GM18507 (cell line): ENCODE results near the gene POU5F1.
"Not testable (repeated sequence)": the region's sequence is repeated elsewhere in the genome, so short reads cannot be mapped to it uniquely, and the experiment has no call there.

Experiments
- DNase-seq: peaks from one replicate; pipeline ENCODE4 v3.0.0; 2011; ENCODE audit warnings: low read depth; ENCODE audit not compliant: insufficient read length; ENCODE audit errors: extremely low spot score
- FAIRE-seq: peaks from 2 replicates; lab custom pipeline; 2011; peaks lifted over from hg19 to GRCh38; lab: Jason Lieb, UNC

The POU5F1 gene

GRCh38 chr6:31170600-31170881 lies at the start of gene POU5F1:
Gene POU5F1 (minus strand): TSS chr6:31170682. CDS start chr6:31170620, 62 bp downstream.
- DNase-seq (no peak), FAIRE-seq (no peak)

- DNase-seq (no peak), FAIRE-seq (no peak)
Observed at GRCh38 chr6:31216208-31216898, 45.9 kb upstream of the POU5F1 start.

- FAIRE-seq, DNase-seq: not testable (repeated sequence)
Observed at GRCh38 chr6:31215216-31215615, 44.7 kb upstream of the POU5F1 start.

GRCh38 chr6:31214516-31214915 lies 44.0 kb upstream of the POU5F1 start:
- FAIRE-seq (no peak), DNase-seq (no peak)

GRCh38 chr6:31210741-31211532 lies 40.5 kb upstream of the POU5F1 start:
- no peak for FAIRE-seq
- no peak for DNase-seq

GRCh38 chr6:31210123-31210522 lies 39.6 kb upstream of the POU5F1 start:
- FAIRE-seq, result no peak
- DNase-seq, result no peak

GRCh38 chr6:31209137-31209536 lies 38.7 kb upstream of the POU5F1 start:
- no peak for DNase-seq
- FAIRE-seq, result no peak

GRCh38 chr6:31208506-31208905 lies 38.0 kb upstream of the POU5F1 start:
- no peak for DNase-seq
- FAIRE-seq, result no peak

GRCh38 chr6:31205638-31206037 lies 35.2 kb upstream of the POU5F1 start:
- FAIRE-seq, result no peak
- DNase-seq, result no peak

GRCh38 chr6:31204751-31205145 lies 34.3 kb upstream of the POU5F1 start:
- no peak for FAIRE-seq
- no peak for DNase-seq

GRCh38 chr6:31203345-31203979 lies 33.0 kb upstream of the POU5F1 start:
- no peak for FAIRE-seq
- no peak for DNase-seq

- FAIRE-seq (no peak), DNase-seq (no peak)
Observed at GRCh38 chr6:31202259-31203166, 32.0 kb upstream of the POU5F1 start.

GRCh38 chr6:31199105-31199452 lies 28.6 kb upstream of the POU5F1 start:
- FAIRE-seq, DNase-seq: not testable (repeated sequence)

- no peak for DNase-seq
- peak; percentile 96 for FAIRE-seq
Observed at GRCh38 chr6:31197559-31198305, 27.2 kb upstream of the POU5F1 start.

GRCh38 chr6:31196251-31197022 lies 26.0 kb upstream of the POU5F1 start:
- FAIRE-seq, DNase-seq: not testable (repeated sequence)

- DNase-seq, FAIRE-seq: not testable (repeated sequence)
Observed at GRCh38 chr6:31195308-31195979, 25.0 kb upstream of the POU5F1 start.

GRCh38 chr6:31194061-31194834 lies 23.8 kb upstream of the POU5F1 start:
- FAIRE-seq (no peak), DNase-seq (no peak)
